DOHH2 (cell line): ENCODE results near the gene MTCH1.

Experiments
- H3F3A ChIP-seq: fragments of 200-600 bp; sonication (generic), shearing (Covaris generic); 2 replicates; pipeline ENCODE4 v1.6.0; 2016; ENCODE audit warnings: antibody characterized with exemption, mild to moderate bottlenecking; ENCODE audit not compliant: control insufficient read depth, insufficient read depth
- H3K27ac ChIP-seq: fragments of 200-600 bp; sonication (generic); 2 replicates; pipeline ENCODE4 v1.5.1; 2014; ENCODE audit warnings: low read depth, mild to moderate bottlenecking, low read length, moderate library complexity
- H3K27me3 ChIP-seq: fragments of 200-600 bp; sonication (generic); 2 replicates; pipeline ENCODE4 v1.6.1; 2014; ENCODE audit warnings: mild to moderate bottlenecking, low read length, mixed read lengths; ENCODE audit not compliant: control insufficient read depth
- H3K36me3 ChIP-seq: fragments of 200-600 bp; sonication (generic); 2 replicates; pipeline ENCODE4 v1.6.1; 2014; ENCODE audit warnings: mild to moderate bottlenecking, low read length, moderate library complexity, mixed read lengths; ENCODE audit not compliant: control insufficient read depth
- H3K4me1 ChIP-seq: fragments of 200-600 bp; sonication (generic); 2 replicates; pipeline ENCODE4 v1.6.1; 2014; ENCODE audit warnings: mild to moderate bottlenecking, low read length, mixed read lengths; ENCODE audit not compliant: control insufficient read depth
- H3K4me2 ChIP-seq: fragments of 200-600 bp; sonication (generic); 2 replicates; pipeline ENCODE4 v1.6.0; 2014; ENCODE audit warnings: mild to moderate bottlenecking, low read length, moderate library complexity
- H3K4me3 ChIP-seq: fragments of 200-600 bp; sonication (generic); 2 replicates; pipeline ENCODE4 v1.5.1; 2014; ENCODE audit warnings: mild to moderate bottlenecking, low read length, mixed read lengths
- H3K79me2 ChIP-seq: fragments of 200-600 bp; sonication (generic); 2 replicates; pipeline ENCODE4 v1.6.1; 2014; ENCODE audit warnings: mild to moderate bottlenecking, low read length, mixed read lengths; ENCODE audit not compliant: control insufficient read depth
- H3K9me2 ChIP-seq: fragments of 200-600 bp; sonication (generic); replicated peaks from 2 replicates; pipeline ENCODE4 v1.6.1; 2014; ENCODE audit warnings: mild to moderate bottlenecking, low read length, mixed read lengths; ENCODE audit not compliant: control insufficient read depth
- H3K9me3 ChIP-seq: fragments of 200-600 bp; sonication (generic); 2 replicates; pipeline ENCODE4 v1.6.1; 2014; ENCODE audit warnings: antibody characterized with exemption, low read length, mixed read lengths; ENCODE audit not compliant: control insufficient read depth, insufficient read depth
- H4K20me1 ChIP-seq: fragments of 200-600 bp; sonication (generic); 2 replicates; pipeline ENCODE4 v1.6.0; 2014; ENCODE audit warnings: low read depth, mild to moderate bottlenecking, antibody characterized with exemption, low read length, moderate library complexity; ENCODE audit not compliant: control insufficient read depth, insufficient read depth
- CTCF ChIP-seq: fragments of 200-600 bp; sonication (generic); IDR thresholded peaks from one replicate; pipeline ENCODE4 v1.5.1; 2014; ENCODE audit warnings: antibody characterized with exemption, mild to moderate bottlenecking, low read depth, low read length; ENCODE audit not compliant: poor library complexity, severe bottlenecking
- EZH2phosphoT487 ChIP-seq: fragments of 200-600 bp; sonication (generic); IDR thresholded peaks from 2 replicates; pipeline ENCODE4 v1.6.1; 2017; ENCODE audit warnings: borderline replicate concordance, mild to moderate bottlenecking, antibody characterized with exemption, low read length, moderate library complexity, mixed read lengths

The MTCH1 gene

GRCh38 chr6:37020812-37021211 is 34.8 kb upstream of the MTCH1 start:
- TF ChIP-seq CTCF, result no peak
- TF ChIP-seq EZH2phosphoT487, result no peak
- H3K27me3 ChIP-seq, result no peaks in the 10 kb centered on the region
- H3F3A ChIP-seq, result no peaks in the 10 kb centered on the region
- no peaks in the 10 kb centered on the region for H3K9me3 ChIP-seq
- H3K36me3 ChIP-seq, result no peaks in the 10 kb centered on the region
- no peaks in the 10 kb centered on the region for H3K9me2 ChIP-seq
- peaks cover 12% of the 10 kb centered on the region for H3K4me1 ChIP-seq
- H4K20me1 ChIP-seq, result no peaks in the 10 kb centered on the region
- H3K4me2 ChIP-seq, result no peak overlapping the region
- no peak overlapping the region for H3K4me3 ChIP-seq
- no peak overlapping the region for H3K27ac ChIP-seq
- no peaks in the 10 kb centered on the region for H3K79me2 ChIP-seq

GRCh38 chr6:37020381-37020780 is 34.4 kb upstream of the MTCH1 start:
- no peaks in the 10 kb centered on the region for H3K9me3 ChIP-seq
- no peaks in the 10 kb centered on the region for H3K27me3 ChIP-seq
- H3K36me3 ChIP-seq, result no peaks in the 10 kb centered on the region
- no peaks in the 10 kb centered on the region for H3F3A ChIP-seq
- no peak overlapping the region for H3K4me3 ChIP-seq
- TF ChIP-seq EZH2phosphoT487 (no peak), CTCF (no peak)
- H3K27ac ChIP-seq, result no peak overlapping the region
- peaks cover 12% of the 10 kb centered on the region for H3K4me1 ChIP-seq
- no peaks in the 10 kb centered on the region for H4K20me1 ChIP-seq
- no peak overlapping the region for H3K4me2 ChIP-seq
- H3K9me2 ChIP-seq, result no peaks in the 10 kb centered on the region
- H3K79me2 ChIP-seq, result no peaks in the 10 kb centered on the region

GRCh38 chr6:37019065-37019450 is 33.1 kb upstream of the MTCH1 start:
- no peaks in the 10 kb centered on the region for H3K27me3 ChIP-seq
- H3K4me2 ChIP-seq, result no peak overlapping the region
- H4K20me1 ChIP-seq, result no peaks in the 10 kb centered on the region
- no peak overlapping the region for H3K27ac ChIP-seq
- H3K4me3 ChIP-seq, result no peak overlapping the region
- no peaks in the 10 kb centered on the region for H3F3A ChIP-seq
- TF ChIP-seq EZH2phosphoT487 (no peak), CTCF (no peak)
- H3K9me2 ChIP-seq, result no peaks in the 10 kb centered on the region
- H3K36me3 ChIP-seq, result no peaks in the 10 kb centered on the region
- peaks cover 12% of the 10 kb centered on the region for H3K4me1 ChIP-seq
- H3K79me2 ChIP-seq, result no peaks in the 10 kb centered on the region
- H3K9me3 ChIP-seq, result no peaks in the 10 kb centered on the region
